CD4-positive, alpha-beta T cell treated with Interleukin-21 for 1 hour (primary cell): ENCODE measurements around the gene OR2F2.

ENCODE experiments used
- DNase-seq: peaks from one replicate; pipeline ENCODE4 v3.0.0-alpha.2; 2020

Gene OR2F2

GRCh38 chr7:143934526-143935325, at the start of gene OR2F2:
Gene OR2F2 (plus strand): TSS chr7:143935233. CDS start chr7:143935233, 0 bp downstream.
- DNase-seq: no peak

GRCh38 chr7:143885951-143886350, 49.1 kb upstream of the OR2F2 start:
- DNase-seq: no peak

GRCh38 chr7:143886826-143887477, 48.1 kb upstream of the OR2F2 start:
- DNase-seq: no peak

GRCh38 chr7:143889068-143889467, 46.0 kb upstream of the OR2F2 start:
- DNase-seq: no peak

GRCh38 chr7:143890558-143890957, 44.5 kb upstream of the OR2F2 start:
- DNase-seq: no peak

GRCh38 chr7:143891457-143891856, 43.6 kb upstream of the OR2F2 start:
- no peak for DNase-seq

GRCh38 chr7:143892527-143893300, 42.3 kb upstream of the OR2F2 start:
- DNase-seq: peak; percentile 60

GRCh38 chr7:143896667-143897066, 38.4 kb upstream of the OR2F2 start:
- no peak for DNase-seq

GRCh38 chr7:143898810-143899209, 36.2 kb upstream of the OR2F2 start:
- DNase-seq: no peak

- no peak for DNase-seq
Observed at GRCh38 chr7:143900230-143900766, 34.7 kb upstream of the OR2F2 start.

GRCh38 chr7:143901332-143901667, 33.7 kb upstream of the OR2F2 start:
- no peak for DNase-seq

- DNase-seq: peak; percentile 89
Observed at GRCh38 chr7:143901668-143902331, 33.2 kb upstream of the OR2F2 start, which contains the start of gene TCAF1. Gene TCAF1 (minus strand): TSS chr7:143902176. CDS start chr7:143876608, 25,568 bp downstream.

- DNase-seq: no peak
Observed at GRCh38 chr7:143902332-143902899, 32.6 kb upstream of the OR2F2 start.

GRCh38 chr7:143905509-143905908, 29.5 kb upstream of the OR2F2 start:
- DNase-seq: no peak

GRCh38 chr7:143906151-143906550, 28.9 kb upstream of the OR2F2 start:
- DNase-seq: no peak

GRCh38 chr7:143906895-143907294, 28.1 kb upstream of the OR2F2 start:
- no peak for DNase-seq

GRCh38 chr7:143908120-143908519, 26.9 kb upstream of the OR2F2 start:
- DNase-seq: no peak

- DNase-seq: no peak
Observed at GRCh38 chr7:143909863-143910262, 25.2 kb upstream of the OR2F2 start.

GRCh38 chr7:143910473-143911248, 24.4 kb upstream of the OR2F2 start:
- no peak for DNase-seq

- DNase-seq: no peak
Observed at GRCh38 chr7:143913945-143914615, 21.0 kb upstream of the OR2F2 start.
